H1 (cell line): ENCODE results near the gene PRIMPOL. TPM values are rescaled to one million over a fixed set of nuclear protein-coding genes. Genes with fewer than 3 reads are reported as not detected.

Experiments used
- CHD7 ChIP-seq: fragments of 300-600 bp; sonication (generic); IDR thresholded peaks from 2 replicates; pipeline ENCODE4 v1.7.1; 2012; ENCODE audit warnings: low read length, moderate library complexity, mild to moderate bottlenecking, inconsistent platforms; ENCODE audit not compliant: insufficient replicate concordance
- EP300 ChIP-seq, 2 experiments: IDR thresholded peaks; 1 replicate in 1 of 2; 2 replicates in 1 of 2; pipeline ENCODE4 v1.6.1; 2011 to 2012; ENCODE audit warnings: low read depth in 2 of 2, low read length in 2 of 2, mild to moderate bottlenecking in 2 of 2, borderline replicate concordance in 1 of 2, inconsistent platforms in 1 of 2, moderate library complexity in 1 of 2
- SP2 ChIP-seq: IDR thresholded peaks from 2 replicates; pipeline ENCODE4 v1.6.1; 2012; ENCODE audit warnings: mild to moderate bottlenecking, low read length, inconsistent platforms
- polyA plus RNA-seq, 7 experiments: library from polyadenylated mRNA; depleted of rRNA in 3 of 7; stranded (reverse) in 5 of 7; unstranded in 2 of 7; fragments of >200 nt in 5 of 7; fragments of 200-250 nt in 2 of 7; gene quantifications; 1 replicate in 5 of 7; 2 replicates in 1 of 7; 4 replicates in 1 of 7; pipeline versions ENCODE4 v1.2.1 to v1.2.3, GENCODE V29; 2011 to 2013; ENCODE audit warnings: missing spikeins in 2 of 7, mixed read lengths in 2 of 7
- total RNA-seq: library from RNA; stranded (reverse); fragmentation: NEBNext Ultra II Directional; extraction: Animal tissue kit (Norgen Biotek cat#: 25700); gene quantifications from 2 replicates; pipeline ENCODE4 v1.2.1, GENCODE V29; 2021

Gene PRIMPOL
- total and polyA plus RNA-seq, 2 of the 8 experiments (the other 6 are each of a cell fraction or from before 2014, with no cell fraction given), result 4.4 to 6.7 TPM

- TF ChIP-seq CHD7 (no peak), SP2 (no peak), EP300 (IDR thresholded peaks at IDR 0.05; ENCODE audit: borderline replicate concordance in 1 of 2, low read depth in 2 of 2, low read length in 2 of 2) (no peak)
These were observed 37.5 kb upstream of the PRIMPOL start (continued) for GRCh38 chr4:184612074-184612473.
